ENCODE measurements around the gene KLHDC8B.

DNA sequence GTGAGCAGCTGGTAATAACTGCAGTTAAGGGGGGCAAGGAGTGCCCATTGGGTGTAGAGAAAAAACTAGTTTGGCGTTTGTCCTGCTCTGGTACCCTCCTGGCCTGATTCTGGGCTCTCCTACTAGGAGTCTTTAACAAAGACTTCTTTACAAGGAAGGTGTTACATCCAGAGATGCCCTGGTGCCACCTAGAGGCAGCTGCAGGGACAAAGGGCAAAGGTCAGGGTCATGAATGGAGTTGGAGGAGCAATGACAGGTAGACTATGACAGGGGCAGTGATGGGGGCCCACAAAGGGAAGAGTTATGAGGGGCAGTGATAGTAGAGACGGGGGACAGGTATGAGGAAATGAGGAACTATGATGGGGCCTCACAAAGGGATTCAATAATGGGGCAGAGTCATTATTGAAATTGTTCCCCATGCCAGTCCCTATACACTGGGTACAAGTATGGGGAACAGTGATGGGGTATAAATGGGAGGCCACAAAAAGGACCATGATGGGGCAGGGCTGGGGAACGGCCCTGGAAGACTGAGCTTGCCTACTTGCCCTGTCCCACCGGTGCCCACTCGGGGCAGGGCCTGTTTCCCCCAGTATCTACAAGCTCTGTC lies 13.2 kb upstream of the KLHDC8B start:
- TF ChIP-seq, protein P1, sequence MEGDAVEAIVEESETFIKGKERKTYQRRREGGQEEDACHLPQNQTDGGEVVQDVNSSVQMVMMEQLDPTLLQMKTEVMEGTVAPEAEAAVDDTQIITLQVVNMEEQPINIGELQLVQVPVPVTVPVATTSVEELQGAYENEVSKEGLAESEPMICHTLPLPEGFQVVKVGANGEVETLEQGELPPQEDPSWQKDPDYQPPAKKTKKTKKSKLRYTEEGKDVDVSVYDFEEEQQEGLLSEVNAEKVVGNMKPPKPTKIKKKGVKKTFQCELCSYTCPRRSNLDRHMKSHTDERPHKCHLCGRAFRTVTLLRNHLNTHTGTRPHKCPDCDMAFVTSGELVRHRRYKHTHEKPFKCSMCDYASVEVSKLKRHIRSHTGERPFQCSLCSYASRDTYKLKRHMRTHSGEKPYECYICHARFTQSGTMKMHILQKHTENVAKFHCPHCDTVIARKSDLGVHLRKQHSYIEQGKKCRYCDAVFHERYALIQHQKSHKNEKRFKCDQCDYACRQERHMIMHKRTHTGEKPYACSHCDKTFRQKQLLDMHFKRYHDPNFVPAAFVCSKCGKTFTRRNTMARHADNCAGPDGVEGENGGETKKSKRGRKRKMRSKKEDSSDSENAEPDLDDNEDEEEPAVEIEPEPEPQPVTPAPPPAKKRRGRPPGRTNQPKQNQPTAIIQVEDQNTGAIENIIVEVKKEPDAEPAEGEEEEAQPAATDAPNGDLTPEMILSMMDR (IDR thresholded peaks at IDR 0.05) = peak in 3 of 6 experiments; percentile 32 to 40 (median 36)
- no peak for TF ChIP-seq POLR2A (IDR thresholded peaks at IDR 0.05)

All from thyroid gland (tissue), 4 donors.